ENCODE measurements around the gene KCNJ9.
A peak's percentile ranks its signal among the peaks of the same experiment; 100 is the strongest.

KCNJ9 gene

GRCh38 chr1:160097911-160098851, 16.8 kb downstream of the KCNJ9 start, which contains the start of gene IGSF8:
IGSF8 (minus strand) TSS chr1:160098619; CDS start chr1:160098472, 147 bp downstream.
- TF ChIP-seq CTCF (IDR thresholded peaks at IDR 0.05), result no peak
- H3K4me3 ChIP-seq, result peak within 1 kb of the TSS; percentile 95
- H3K27ac ChIP-seq, result peak within 1 kb of the TSS; percentile 93 to 98
- DNase-seq (ENCODE audit: low spot score), result peak; percentile 93

- TF ChIP-seq CTCF (IDR thresholded peaks at IDR 0.05), result no peak
- H3K4me3 ChIP-seq, result peak overlapping the region; percentile 95
- H3K27ac ChIP-seq, result peak overlapping the region; percentile 93 to 98
Measured at GRCh38 chr1:160098852-160099561, 17.7 kb downstream of the KCNJ9 start.

GRCh38 chr1:160099716-160100375, 18.5 kb downstream of the KCNJ9 start:
- DNase-seq (ENCODE audit: low spot score), result no peak
- H3K27ac ChIP-seq, result peak overlapping the region; percentile 93 to 98
- no peak for TF ChIP-seq CTCF (IDR thresholded peaks at IDR 0.05)
- peak overlapping the region; percentile 95 for H3K4me3 ChIP-seq

More at GRCh38 chr1:160098852-160099561, 17.7 kb downstream of the KCNJ9 start:
- DNase-seq (ENCODE audit: low spot score), result peak; percentile 98

GRCh38 chr1:160101037-160101716, 19.8 kb downstream of the KCNJ9 start:
- Histone ChIP-seq H3K4me3 (peak overlapping the region; percentile 14), H3K27ac (peak overlapping the region; percentile 93 to 98)
- peak; percentile 95 for TF ChIP-seq CTCF (IDR thresholded peaks at IDR 0.05)
- DNase-seq (ENCODE audit: low spot score), result peak; percentile 90

- peak overlapping the region; percentile 93 to 98 for H3K27ac ChIP-seq
- peak overlapping the region; percentile 14 for H3K4me3 ChIP-seq
- no peak for TF ChIP-seq CTCF (IDR thresholded peaks at IDR 0.05)
- DNase-seq (ENCODE audit: low spot score), result no peak
Measured at GRCh38 chr1:160101717-160102522, 20.6 kb downstream of the KCNJ9 start.
